DND-41 (cell line): Measurements from ENCODE around the gene ZMYND12.

Experiments
- CTCF ChIP-seq: IDR thresholded peaks from 2 replicates; pipeline ENCODE4 v1.5.1; 2012; ENCODE audit warnings: borderline replicate concordance, low read length, moderate library complexity, mild to moderate bottlenecking; ENCODE audit not compliant: poor library complexity, severe bottlenecking; ENCODE audit errors: extremely low read depth
- EZH2 ChIP-seq: IDR thresholded peaks from 3 replicates; pipeline ENCODE4 v1.6.1; 2012; ENCODE audit warnings: borderline replicate concordance, low read depth, mild to moderate bottlenecking, moderate library complexity, low read length, inconsistent platforms; ENCODE audit not compliant: severe bottlenecking

GRCh38 chr1:42399315-42400100, 56.3 kb downstream of the ZMYND12 start:
- TF ChIP-seq CTCF = no peak
- TF ChIP-seq EZH2 = no peak
